Daoy (cell line): Measurements from ENCODE around the gene KRT85. TPM values are rescaled to one million over a fixed set of nuclear protein-coding genes. Genes with fewer than 3 reads are reported as not detected.
"Not testable (repeated sequence)": the region's sequence is repeated elsewhere in the genome, so short reads cannot be mapped to it uniquely, and the experiment has no call there.

Experiments
- DNase-seq: peaks from one replicate; pipeline ENCODE4 v3.0.0-alpha.2; 2015; ENCODE audit warnings: low read depth
- total RNA-seq: library from RNA; depleted of rRNA; stranded (reverse); fragments of >200 nt; shearing (Covaris generic); gene quantifications from 2 replicates; pipeline ENCODE4 v1.2.3, GENCODE V29; 2014

The KRT85 gene
- total RNA-seq, 1 experiment from 2014 or later, result 0.80 TPM

DNA sequence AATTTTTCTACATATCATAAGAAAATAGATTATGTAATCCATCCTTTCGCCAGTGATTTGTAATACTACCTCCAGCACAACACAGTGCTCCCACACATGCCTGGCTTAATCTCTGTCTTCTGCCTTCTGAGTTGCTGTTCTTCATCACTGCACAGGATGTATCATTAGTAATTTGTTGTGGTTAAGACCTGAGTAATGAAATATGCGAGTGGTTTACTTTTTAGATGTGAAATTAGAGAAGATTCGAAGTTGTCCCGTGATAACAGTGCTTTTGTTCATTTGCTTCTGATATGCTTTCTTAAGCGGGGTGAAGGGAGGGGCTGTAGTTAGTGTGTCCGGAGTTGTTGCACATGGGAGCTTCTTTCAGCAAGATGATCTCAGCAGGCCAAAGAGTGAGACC is 18.1 kb downstream of the KRT85 start:
- DNase-seq, result no peak

DNA sequence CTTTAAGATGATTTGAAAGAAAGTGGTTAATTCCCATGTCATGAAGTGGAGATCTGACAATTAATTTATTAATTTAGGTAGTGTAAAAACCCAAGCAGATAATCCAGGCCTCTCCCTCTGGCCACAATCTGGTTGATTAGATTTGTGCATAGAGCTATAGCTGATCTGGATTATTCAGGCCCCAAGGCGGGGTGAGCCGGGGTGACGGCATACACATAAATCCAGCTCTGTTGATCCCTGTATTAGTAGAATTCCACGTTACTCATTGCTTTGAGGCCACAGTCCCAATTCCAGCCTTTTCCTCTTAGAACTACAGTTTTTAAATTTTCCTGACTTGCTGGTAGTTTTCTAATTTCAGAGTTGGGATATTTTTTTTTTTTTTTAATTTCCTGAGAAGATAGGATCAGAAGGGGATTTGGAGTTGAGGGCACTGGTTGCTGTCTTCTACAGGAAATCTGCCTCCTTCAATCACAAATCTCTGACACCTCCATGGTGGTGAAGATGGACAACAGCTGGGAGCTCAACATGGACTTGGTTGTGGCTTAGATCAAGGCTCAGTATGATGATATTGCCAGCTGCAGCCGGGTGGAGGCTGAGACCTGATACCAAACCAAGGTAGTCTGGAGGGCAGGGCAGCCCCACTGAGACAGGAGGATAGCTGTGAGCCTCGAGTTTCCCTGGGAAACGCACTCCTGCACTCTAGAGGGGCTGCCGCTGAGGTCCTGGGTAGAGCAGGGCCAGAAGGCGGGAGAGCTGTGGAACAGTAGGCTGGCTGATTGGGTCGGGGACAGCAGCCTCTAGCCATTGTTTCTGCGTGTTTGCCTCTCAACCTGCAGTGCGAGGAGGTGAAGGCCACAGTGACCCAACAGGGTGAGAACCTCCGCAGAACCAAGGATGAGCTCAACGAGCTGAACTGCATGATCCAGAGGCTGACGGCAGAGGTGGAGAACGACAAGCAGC is 19.4 kb downstream of the KRT85 start:
- no peak for DNase-seq

DNA sequence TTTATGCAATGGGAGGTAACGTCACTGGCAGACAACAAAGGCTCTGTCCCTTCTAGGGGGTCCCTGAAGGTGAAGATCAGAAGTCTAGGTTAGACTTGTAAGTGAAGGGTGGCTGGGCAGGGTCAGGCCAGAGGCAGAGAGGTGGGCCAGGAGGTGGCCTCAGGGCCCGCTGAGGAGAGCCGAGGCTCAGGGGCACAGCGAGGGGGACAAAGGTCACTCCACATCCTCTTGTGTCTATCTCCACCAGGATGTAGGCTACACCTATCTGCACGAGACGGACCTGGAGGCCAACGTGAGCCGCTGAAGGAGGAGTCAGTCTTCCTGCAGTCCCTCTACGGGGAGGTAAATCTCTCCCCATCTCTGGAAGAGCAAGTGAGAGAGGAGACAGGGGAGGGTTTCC is 20.3 kb downstream of the KRT85 start:
- DNase-seq, result no peak

DNA sequence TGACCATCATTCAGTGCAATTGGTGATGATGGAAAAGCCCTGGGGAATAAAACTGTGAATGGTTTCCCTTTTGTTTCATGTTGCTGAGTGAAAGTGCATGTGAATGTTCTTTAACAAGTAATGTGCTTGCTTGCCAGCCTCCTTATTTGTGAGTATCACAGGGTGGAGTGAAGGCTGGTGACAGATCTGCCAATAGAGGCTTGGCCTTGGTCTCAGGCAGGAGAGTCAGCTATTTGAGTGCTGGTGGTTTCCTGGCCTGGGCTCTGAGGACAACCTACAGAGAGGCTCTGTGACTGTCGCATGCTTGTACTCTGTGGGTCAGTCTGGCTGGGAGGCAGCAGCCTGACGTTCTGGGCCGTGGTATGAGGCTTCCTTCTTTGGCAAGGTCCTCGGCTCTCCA is 20.7 kb downstream of the KRT85 start:
- no peak for DNase-seq

DNA sequence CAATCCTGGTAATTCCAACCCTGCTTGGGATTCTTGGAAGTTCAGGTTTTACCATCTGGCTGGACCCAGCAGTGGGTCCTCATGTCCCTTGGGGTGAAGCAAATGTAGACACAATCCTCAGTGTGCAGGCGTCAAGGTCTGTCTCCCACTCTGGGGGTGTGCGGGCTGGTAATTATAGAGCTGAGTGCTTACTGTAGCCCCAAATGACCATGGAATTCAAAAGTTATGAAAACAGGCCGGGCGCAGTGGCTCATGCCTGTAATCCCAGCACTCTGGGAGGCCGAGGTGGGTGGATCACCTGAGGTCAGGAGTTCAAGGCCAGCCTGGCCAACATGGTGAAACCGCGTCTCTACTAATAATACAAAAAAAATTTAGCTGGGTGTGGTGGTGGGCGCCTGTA is 22.2 kb downstream of the KRT85 start:
- DNase-seq, result not testable (repeated sequence)

DNA sequence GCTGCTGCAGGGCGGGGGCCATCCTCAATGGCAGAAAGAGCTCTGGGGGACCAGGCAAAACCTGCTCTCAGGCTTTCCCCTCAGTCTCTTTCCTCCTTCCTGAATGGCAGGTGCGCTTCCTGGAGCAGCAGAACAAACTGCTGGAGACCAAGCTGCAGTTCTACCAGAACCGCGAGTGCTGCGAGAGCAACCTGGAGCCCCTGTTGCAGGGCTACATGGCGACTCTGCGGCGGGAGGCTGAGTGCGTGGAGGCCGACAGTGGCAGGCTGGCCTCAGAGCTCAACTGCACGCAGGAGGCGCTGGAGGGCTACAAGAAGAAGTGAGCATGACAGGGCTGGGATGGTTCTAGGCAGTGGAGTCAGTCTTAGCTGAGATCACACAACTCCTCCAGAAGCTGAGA is 23.2 kb downstream of the KRT85 start:
- DNase-seq, result no peak

DNA sequence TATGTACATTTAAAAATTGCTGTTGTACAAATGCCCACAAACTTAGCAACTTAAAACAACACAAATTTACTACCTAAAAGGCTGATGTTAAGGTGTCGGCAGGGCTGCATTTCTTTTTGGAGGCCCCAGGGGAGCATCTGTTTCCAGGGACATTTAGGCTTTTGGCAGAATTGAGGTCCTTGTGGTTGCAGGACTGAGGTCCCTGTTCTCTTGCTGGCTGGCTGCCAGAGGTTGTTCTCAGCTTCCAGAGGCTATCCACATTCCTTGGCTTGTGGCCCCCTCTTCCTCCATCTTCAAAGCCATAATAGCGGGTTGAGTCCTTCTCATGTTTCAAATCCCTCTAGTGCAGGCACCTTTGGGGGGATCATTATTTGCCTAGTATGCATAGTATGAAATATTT is 23.7 kb downstream of the KRT85 start:
- DNase-seq, result no peak

DNA sequence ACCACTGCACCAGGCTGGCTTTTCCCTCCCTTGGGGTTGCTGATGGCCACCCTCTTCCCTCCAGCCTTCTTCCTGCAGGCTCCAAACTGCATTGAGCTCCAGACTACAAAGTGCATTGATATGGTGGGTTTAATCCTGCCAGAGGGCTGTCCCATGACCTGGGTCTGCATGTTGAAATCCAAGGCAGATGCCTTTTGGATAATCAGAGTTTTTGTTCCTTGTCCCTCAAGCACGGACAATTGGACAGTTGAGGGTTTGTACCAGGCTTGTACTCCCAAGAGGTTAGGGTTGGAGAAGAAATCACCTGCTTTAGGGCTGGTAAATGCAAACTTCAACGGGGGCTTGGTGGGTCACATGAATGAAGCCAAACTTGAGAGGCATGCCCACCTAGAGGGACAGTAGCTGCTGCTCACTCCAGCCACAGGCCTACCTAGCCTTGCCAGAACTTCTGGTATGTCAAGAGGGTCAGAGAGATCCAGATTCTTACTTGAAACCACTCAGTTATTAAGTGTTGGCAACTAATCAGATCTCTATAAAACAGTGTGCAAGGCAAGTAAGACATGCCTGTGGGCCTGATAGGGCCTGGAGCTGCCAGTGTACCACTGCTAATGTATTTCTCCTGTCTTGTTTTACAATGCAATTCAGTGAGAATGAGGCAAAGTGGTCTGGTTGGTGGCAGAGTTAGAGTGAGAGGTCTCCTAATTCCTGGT is 24.3 kb downstream of the KRT85 start:
- no peak for DNase-seq

DNA sequence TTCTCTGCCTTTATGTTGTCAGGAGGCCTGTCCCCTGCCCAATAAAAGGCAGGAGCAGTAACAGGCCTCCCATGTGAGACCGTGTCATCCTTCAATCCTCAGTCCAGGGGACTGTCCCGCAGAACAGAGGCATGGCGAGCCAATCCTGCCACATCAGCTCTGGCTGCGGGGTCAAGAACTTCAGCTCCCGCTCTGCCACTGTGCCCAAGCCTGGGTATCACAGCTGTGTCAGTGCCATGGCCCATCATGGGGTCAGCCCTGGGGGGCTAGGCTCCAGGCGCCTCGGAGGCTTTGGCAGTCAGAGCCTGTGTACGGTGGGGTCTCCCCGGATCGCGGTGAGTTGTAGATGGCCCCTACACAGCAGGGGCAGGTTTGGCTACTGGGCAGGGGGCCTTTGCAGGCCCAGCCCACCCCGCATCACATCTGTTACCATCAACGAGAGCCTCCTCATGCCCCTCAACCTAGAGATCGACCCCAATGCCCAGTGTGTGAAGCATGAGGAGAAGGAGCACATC is 26.2 kb downstream of the KRT85 start:
- no peak for DNase-seq

DNA sequence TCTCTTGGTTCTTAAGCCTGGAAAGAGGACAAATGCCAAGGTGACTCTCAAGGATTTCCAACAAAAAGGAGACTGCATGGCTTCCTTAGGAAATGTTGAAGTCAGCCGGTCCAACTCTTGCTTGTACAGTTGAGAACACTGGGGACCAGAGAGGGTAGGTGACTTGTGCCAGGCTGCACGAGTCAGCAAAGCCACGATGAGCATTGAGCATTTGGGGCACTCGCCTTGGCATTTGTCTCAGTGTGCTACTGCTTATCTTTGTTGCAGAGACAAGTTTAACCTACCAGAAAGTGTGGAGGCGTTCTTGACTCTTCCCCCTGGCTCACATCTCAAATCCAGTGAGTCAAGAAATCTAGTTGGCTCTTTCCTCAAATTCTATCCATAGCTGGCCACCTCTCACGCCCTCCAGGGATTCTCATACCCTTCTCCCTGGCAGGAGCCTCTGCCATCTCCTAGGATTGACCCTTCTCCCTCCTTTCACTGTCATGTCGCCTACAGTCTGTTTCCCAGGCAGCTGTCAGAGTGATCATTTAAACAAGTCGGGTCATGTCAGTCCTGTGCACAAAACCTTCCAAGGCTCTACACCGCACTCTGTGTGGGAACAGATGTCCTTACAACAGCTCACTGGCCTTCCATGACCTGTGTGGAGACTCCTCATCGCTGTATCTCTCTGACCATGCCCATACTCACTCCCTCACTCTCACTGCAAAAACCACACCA is 28.9 kb downstream of the KRT85 start:
- DNase-seq, result no peak

DNA sequence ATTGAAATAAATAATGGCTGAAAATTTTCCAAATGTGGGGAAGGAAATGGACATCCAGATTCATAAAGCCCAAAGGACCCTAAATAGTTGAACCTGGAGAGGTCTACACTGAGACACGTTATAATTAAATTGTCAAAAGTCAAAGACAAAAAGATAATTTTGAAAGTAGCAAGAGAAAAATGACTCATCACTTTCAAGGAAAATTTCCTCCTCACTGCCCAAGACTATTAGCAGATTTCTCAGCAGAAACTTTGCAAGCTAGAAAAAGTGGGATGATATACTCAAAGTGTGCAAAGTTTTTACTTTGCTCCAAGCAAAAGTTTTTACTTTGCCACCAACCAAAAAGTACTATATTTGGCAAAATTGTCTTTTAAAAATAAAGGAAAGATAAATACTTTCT is 30.2 kb downstream of the KRT85 start:
- no peak for DNase-seq

DNA sequence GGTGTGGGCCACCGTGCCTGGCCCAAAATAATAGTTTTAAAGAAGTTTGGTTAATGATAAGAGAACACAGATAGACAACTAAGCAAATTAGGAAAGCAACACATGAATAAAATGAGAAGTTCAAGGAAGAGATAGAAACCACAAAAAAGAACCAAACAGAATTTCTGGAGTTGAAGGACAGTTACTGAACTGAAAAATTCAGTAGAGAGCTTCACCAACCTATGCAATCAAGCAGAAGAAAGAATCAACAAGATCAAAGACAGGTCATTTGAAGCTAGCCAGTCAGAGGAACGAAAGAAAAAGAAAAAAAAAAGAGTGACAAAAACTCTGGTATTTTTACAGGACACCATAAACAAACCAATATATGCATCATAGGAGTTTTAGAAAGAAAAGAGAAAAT is 30.6 kb downstream of the KRT85 start:
- no peak for DNase-seq

DNA sequence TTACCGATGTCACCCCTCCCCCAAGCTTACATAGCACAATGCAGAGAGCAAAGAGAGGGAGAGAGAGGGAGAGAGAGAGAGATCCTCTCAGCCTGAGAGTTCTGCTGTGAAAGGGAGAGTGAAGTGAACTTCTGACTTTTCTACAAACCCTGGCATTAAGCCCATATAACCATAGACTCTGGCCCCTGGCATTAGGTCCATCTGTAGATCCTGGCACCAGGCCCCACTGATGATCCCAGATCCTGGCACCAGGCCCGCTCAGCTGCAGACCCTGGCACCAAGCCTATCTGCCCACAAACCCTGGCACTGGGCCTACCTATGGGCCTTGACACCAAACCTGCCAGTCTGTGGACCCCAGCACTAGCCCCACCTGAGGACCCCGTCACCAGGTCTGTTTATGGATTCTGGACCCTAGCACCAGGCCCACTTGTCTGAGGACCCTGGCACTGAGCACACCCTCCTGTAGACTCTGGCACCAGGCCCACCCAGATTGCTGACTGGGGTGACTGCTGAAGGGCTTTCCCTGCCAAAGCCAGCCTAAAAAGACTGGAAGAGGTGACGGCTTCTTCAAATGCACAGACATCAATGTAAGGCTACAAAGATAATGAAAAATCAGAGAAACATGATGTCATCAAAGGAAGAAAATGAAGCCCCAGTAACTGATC is 31.6 kb downstream of the KRT85 start:
- no peak for DNase-seq

DNA sequence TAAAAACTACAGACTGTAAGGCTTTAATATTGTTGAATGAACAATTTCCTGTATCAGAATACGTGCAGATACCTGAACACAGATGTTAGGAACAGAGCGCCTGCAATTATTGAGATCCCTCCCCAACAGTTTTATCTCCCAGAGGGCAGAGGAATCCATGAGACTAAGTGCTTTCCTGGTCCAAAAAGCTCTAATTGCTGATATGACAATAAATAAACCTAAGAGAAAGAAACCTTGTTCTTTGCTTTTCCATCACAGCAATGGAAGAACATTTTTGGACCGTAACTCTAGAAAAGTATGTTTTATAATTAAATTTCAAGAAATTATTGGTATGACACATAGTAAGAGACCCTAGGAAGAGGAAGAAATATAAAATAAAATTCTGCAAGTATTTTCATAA is 33.1 kb downstream of the KRT85 start:
- DNase-seq, result no peak

DNA sequence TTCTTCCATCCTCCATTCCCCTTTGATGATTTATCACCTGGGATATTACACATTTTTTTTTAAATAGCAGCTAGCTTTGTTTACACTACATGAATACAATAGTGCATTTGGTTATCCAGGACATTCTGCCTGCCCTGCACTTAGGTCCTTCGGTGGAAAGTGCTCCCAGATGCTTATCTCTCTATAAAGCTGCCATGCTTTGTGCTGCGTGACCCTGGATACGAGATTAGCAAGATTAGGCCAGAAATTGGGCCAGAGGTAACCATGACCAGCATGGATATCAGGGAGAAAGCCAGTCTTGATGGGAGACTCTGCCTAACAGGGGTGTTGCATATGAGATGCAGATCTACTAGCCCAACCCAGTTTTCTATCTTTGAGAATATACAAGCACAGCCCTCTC is 34.0 kb downstream of the KRT85 start:
- no peak for DNase-seq

DNA sequence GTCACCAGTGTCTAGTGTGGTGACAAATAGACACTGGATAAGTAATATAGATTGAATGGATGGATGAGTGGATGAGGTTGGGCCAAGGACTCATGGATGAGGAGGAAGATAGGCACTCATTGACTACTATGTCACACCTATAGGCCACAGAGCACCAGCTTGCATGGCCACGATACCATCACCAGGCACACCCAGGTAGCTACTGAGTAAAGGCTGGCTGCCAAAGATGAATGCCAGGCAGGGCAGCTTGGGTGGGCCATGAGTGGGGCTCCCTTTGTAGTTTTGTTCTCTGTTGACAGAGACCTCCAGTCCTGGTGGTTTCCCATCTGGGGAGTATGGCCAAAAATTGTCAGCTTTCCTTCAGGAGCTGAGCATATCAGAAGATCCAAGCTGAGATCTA is 34.9 kb downstream of the KRT85 start:
- no peak for DNase-seq

DNA sequence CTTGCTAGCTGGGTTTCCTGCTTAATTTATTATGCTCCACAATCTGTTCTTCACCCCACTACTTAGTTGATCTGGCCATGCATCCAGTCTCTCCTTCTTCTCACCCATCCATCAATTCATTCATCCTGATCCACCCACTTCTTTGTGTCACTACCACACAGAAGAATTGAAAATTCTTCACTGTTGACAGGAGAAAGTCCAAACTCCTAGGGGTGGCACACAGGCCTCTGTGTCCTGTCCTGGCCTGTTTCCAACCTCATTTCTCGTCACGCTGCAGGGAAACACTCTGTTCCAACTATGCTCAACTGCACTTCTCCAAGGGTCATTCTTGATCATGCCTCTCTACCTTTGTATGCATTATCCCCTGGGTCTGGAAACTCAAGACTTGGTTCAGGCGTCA is 35.4 kb downstream of the KRT85 start:
- no peak for DNase-seq

DNA sequence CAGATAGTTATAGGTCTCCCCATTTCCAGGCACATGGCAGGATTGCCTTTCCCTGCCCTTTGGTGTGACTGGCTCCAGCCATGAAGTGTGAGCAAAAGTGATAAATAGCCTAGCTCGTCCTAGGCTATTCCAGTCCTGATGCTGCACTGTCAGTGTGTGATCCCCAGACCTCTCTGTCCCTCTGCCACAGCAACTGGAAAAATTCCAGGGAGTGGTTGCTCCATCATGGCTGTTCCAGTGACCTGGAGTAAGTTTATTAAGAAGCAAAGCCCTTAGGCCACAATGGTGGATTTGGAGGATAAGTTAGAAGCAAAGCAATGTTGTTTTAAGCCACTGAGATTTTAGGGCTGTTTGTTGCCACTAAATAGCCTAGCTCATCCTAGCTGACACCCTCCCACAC is 36.2 kb downstream of the KRT85 start:
- DNase-seq, result no peak

DNA sequence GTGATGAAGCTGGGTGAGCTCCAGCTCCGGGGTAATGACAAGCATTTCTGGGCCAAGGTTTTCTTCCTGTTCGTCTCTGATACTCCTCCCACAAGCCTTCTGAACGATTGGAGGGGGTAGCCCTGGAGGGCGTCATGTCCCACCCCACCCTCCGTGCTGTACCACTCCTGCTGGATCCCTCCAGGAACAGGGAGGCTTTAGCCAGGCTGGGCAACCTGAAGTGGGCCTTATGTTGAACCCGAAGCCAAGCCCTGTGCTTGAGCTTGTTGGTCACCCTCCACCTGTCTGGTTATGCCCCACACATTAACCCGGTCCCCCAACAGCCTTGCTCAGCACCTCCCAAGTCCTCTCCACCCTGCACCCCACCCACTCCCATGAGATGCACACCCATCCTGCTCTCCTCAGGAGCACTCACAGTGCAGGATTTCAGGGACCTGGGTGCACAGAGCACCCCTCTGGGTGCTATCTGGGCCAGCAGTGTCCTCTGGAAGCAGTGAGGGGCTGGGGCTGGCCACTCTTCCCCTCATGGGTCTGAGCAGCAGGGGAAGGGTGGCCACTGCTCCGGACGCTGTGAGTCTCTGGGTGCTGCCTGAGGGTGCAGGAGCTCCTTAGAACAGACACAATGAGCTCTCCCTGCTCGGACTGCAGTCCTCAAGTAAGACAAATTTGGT is 39.3 kb downstream of the KRT85 start:
- no peak for DNase-seq

DNA sequence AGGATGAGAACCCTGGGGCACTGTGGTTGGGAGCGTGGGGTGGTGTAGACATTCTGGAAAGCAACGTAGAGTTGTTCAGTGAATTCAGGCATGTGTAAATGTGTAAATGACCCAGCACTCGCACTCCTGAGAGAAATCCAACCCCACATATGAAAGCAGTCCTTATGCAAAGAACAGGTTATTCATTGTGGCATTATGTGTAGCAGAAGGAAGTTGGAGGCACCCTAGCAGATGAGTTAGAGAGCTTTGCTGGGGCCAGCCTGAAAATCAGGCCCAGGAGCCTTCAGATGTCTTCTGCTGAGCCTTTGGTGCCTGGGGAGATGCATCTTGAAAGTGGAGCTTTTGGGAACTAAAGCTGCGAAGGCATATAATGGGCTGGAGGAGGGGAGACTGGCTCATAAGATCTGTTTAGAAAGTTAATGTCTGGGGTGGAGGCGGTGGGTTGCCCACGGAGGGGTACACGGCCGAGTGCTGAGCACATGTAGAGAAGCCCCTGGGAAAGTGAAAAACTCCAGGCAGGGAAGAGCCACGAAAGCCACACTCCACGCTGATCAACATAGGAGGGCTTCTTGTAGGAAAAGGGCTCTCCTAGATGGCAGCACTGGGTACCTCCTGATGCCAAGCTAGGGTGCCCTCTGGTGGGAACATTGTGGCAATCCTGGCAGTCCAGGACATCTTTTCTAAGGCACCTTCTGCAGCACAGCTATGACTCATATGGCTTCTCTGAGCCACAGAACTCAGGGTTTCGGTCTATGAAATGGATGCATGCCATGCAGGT is 40.0 kb downstream of the KRT85 start:
- peak; percentile 95 for DNase-seq

DNA sequence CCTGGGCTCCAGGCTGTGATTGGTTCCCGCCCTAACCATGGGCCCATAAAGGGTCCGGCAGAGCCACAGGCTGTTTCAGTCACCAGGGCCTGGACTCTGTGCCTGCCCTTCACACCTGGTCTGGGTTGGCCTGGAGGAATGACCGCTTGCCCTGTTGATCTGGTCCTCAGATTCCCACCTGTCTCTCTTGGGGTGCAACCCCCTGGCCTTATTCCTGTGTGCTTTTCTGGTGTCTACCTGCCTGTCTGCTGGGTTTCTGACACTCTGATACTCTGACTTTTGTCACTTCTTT is 43.2 kb downstream of the KRT85 start:
- no peak for DNase-seq
